Caco-2 (cell line): ENCODE results near the gene PITHD1. TPM values are rescaled to one million over a fixed set of nuclear protein-coding genes. Genes with fewer than 3 reads are reported as not detected.
A peak's percentile ranks its signal among the peaks of the same experiment; 100 is the strongest.

Experiments used
- BruUV-seq: library from RNA; stranded (reverse); fragments of 400-500 nt; replicated peaks from 2 replicates; lab custom pipeline; 2021; lab: Mats Ljungman, UMichigan
- CTCF ChIA-PET: fragments of 300-600 bp; sonication (Branson Sonifier 250); formaldehyde crosslinking; loops from one replicate; lab custom pipeline; 2022; ENCODE audit warnings: antibody characterized with exemption; lab: Charles Lee
- POLR2A ChIA-PET: fragments of 300-600 bp; sonication (Branson Sonifier 250); formaldehyde crosslinking; loops from one replicate; lab custom pipeline; 2022; ENCODE audit warnings: antibody characterized with exemption; lab: Charles Lee
- DNase-seq, 2 experiments: peaks; one replicate each; pipeline versions ENCODE4 v3.0.0 to v3.0.0-alpha.2; 2020 to 2022
- H3K27me3 ChIP-seq: replicated peaks from 2 replicates; pipeline ENCODE4 v1.6.0; 2011; ENCODE audit warnings: low read length; ENCODE audit not compliant: control insufficient read depth, insufficient read depth
- H3K36me3 ChIP-seq: 2 replicates; pipeline ENCODE4 v1.5.1; 2011; ENCODE audit warnings: low read length; ENCODE audit not compliant: control insufficient read depth, insufficient read depth
- H3K4me1 ChIP-seq: fragments of 250-450 bp; sonication (Bioruptor Pico); 2 replicates; pipeline ENCODE4 v1.5.1; 2020; ENCODE audit warnings: mild to moderate bottlenecking
- H3K4me3 ChIP-seq: 2 replicates; pipeline ENCODE4 v1.5.1; 2011; ENCODE audit warnings: low read depth, mild to moderate bottlenecking, control low read depth, low read length
- H3K9me3 ChIP-seq: fragments of 250-450 bp; sonication (Bioruptor Pico); 2 replicates; pipeline ENCODE4 v1.5.1; 2020; ENCODE audit warnings: mild to moderate bottlenecking, moderate library complexity
- H3K27ac Mint-ChIP-seq: one replicate; pipeline ENCODE4 v1.8.0; 2022; ENCODE audit warnings: mixed read lengths; ENCODE audit not compliant: unreplicated experiment
- H3K27me3 Mint-ChIP-seq: one replicate; pipeline ENCODE4 v1.8.0; 2022; ENCODE audit warnings: mixed read lengths; ENCODE audit not compliant: insufficient read depth, unreplicated experiment
- H3K36me3 Mint-ChIP-seq: one replicate; pipeline ENCODE4 v1.8.0; 2022; ENCODE audit warnings: mild to moderate bottlenecking, mixed read lengths; ENCODE audit not compliant: insufficient read depth, unreplicated experiment
- H3K4me1 Mint-ChIP-seq: one replicate; pipeline ENCODE4 v1.8.0; 2022; ENCODE audit warnings: low read depth, mixed read lengths; ENCODE audit not compliant: unreplicated experiment
- H3K4me3 Mint-ChIP-seq: one replicate; pipeline ENCODE4 v1.8.0; 2022; ENCODE audit warnings: mild to moderate bottlenecking, moderate library complexity, mixed read lengths; ENCODE audit not compliant: unreplicated experiment
- H3K9me3 Mint-ChIP-seq: one replicate; pipeline ENCODE4 v1.8.0; 2022; ENCODE audit warnings: mixed read lengths; ENCODE audit not compliant: unreplicated experiment
- CTCF ChIP-seq, 2 experiments: fragments of 200-600 bp in 1 of 2; IDR thresholded peaks; 1 replicate in 1 of 2; 2 replicates in 1 of 2; pipeline versions ENCODE4 v1.5.1 to v1.8.0; 2011 to 2022; ENCODE audit warnings: antibody characterized with exemption in 1 of 2, control low read depth in 1 of 2, inconsistent platforms in 1 of 2, low read depth in 1 of 2, low read length in 1 of 2, mild to moderate bottlenecking in 1 of 2, moderate library complexity in 1 of 2; ENCODE audit not compliant: insufficient read depth in 1 of 2, severe bottlenecking in 1 of 2, unreplicated experiment in 1 of 2
- intact Hi-C: fragments of 100-400 bp; cut with micrococcal nuclease; formaldehyde crosslinking; loops from one replicate; pipeline ENCODE4 v1.10.0; 2022; ENCODE audit not compliant: unreplicated experiment
- total RNA-seq: library from RNA; stranded (reverse); gene quantifications from 2 replicates; pipeline ENCODE4 v1.2.3, GENCODE V29; 2022

The PITHD1 gene
- total RNA-seq, 1 experiment from 2014 or later = 47.8 TPM

- BruUV-seq = no TSS peak
- no peaks in the 10 kb centered on the region for H3K27me3 Mint-ChIP-seq
- ChIA-PET CTCF (interaction anchor here (2.1 kb wide), 1 partner anchor 20 kb away, joined by 21 read pairs; no protein-coding TSS in a partner anchor), POLR2A (interaction anchor here (1.9 to 3.2 kb wide), 2 partner anchors 9 to 14 kb away, joined by 15 to 19 read pairs; partner anchors contain the start of genes GALE and PITHD1)
- peak overlapping the region; percentile 93 for H3K4me3 Mint-ChIP-seq
- H3K9me3 ChIP-seq = no peaks in the 10 kb centered on the region
- intact Hi-C loops = no loop called here
- no peaks in the 10 kb centered on the region for H3K9me3 Mint-ChIP-seq
- H3K36me3 Mint-ChIP-seq = peaks cover 70% of the 10 kb centered on the region
- peaks cover 9% of the 10 kb centered on the region for H3K4me1 ChIP-seq
- no peak for TF ChIP-seq CTCF (IDR thresholded peaks at IDR 0.05; ENCODE audit: insufficient read depth in 1 of 2, low read depth in 1 of 2, low read length in 1 of 2, severe bottlenecking in 1 of 2, unreplicated experiment in 1 of 2)
- H3K4me3 ChIP-seq = peak overlapping the region; percentile 84
- no peaks in the 10 kb centered on the region; the same call in 1 of the 2 replicates for H3K36me3 ChIP-seq
- H3K27ac Mint-ChIP-seq = peak overlapping the region; percentile 91
- no peaks in the 10 kb centered on the region for H3K4me1 Mint-ChIP-seq
- no peaks in the 10 kb centered on the region for H3K27me3 ChIP-seq
- no peak for DNase-seq
These were observed 14.1 kb downstream of the PITHD1 start for GRCh38 chr1:23792151-23792945.

- ChIA-PET POLR2A (no interaction called here), CTCF (interaction anchor here (0.7 kb wide), 1 partner anchor 361 kb away, joined by 4 read pairs; no protein-coding TSS in a partner anchor)
- Histone ChIP-seq H3K4me3 (no peak overlapping the region), H3K36me3 (no peaks in the 10 kb centered on the region; the same call in 1 of the 2 replicates), H3K4me1 (peaks cover 9% of the 10 kb centered on the region), H3K9me3 (no peaks in the 10 kb centered on the region), H3K27me3 (no peaks in the 10 kb centered on the region)
- H3K27ac Mint-ChIP-seq = no peak overlapping the region
- H3K27me3 Mint-ChIP-seq = no peaks in the 10 kb centered on the region
- DNase-seq = no peak
- H3K36me3 Mint-ChIP-seq = peaks cover 68% of the 10 kb centered on the region
- BruUV-seq = no TSS peak
- H3K4me3 Mint-ChIP-seq = peak overlapping the region; percentile 52
- intact Hi-C loops = no loop called here
- no peaks in the 10 kb centered on the region for H3K4me1 Mint-ChIP-seq
- no peaks in the 10 kb centered on the region for H3K9me3 Mint-ChIP-seq
- no peak for TF ChIP-seq CTCF (IDR thresholded peaks at IDR 0.05; ENCODE audit: insufficient read depth in 1 of 2, low read depth in 1 of 2, low read length in 1 of 2, severe bottlenecking in 1 of 2, unreplicated experiment in 1 of 2)
These were observed 15.0 kb downstream of the PITHD1 start for GRCh38 chr1:23793018-23793781.
